DND-41 (cell line): Measurements from ENCODE around the gene CCNYL1.
A peak's percentile ranks its signal among the peaks of the same experiment; 100 is the strongest.

Experiments
- ATAC-seq: fragments of 200-7000 bp; cut with Tn5 transposase; 3 replicates; pipeline ENCODE4 v1.9.1; 2021; ENCODE audit warnings: low read depth; ENCODE audit not compliant: insufficient read depth
- DNase-seq: peaks from one replicate; pipeline ENCODE4 v3.0.0-alpha.2; 2020
- H2AFZ ChIP-seq: 2 replicates; pipeline ENCODE4 v1.6.0; 2012; ENCODE audit warnings: low read depth, low read length
- H3K27ac ChIP-seq: 2 replicates; pipeline ENCODE4 v1.5.1; 2012; ENCODE audit warnings: low read length, inconsistent platforms
- H3K27me3 ChIP-seq: fragments of 200-600 bp; sonication (generic); 2 replicates; pipeline ENCODE4 v1.6.0; 2012; ENCODE audit warnings: low read length, mild to moderate bottlenecking, inconsistent platforms; ENCODE audit not compliant: insufficient read depth, poor library complexity
- H3K36me3 ChIP-seq: 2 replicates; pipeline ENCODE4 v1.5.1; 2012; ENCODE audit warnings: low read length, inconsistent platforms; ENCODE audit not compliant: insufficient read depth
- H3K4me1 ChIP-seq: 2 replicates; pipeline ENCODE4 v1.5.1; 2012; ENCODE audit warnings: mild to moderate bottlenecking, low read length; ENCODE audit not compliant: insufficient read depth
- H3K4me2 ChIP-seq: 2 replicates; pipeline ENCODE4 v1.6.0; 2012; ENCODE audit warnings: mild to moderate bottlenecking, moderate library complexity, low read length, inconsistent platforms; ENCODE audit not compliant: insufficient read depth
- H3K4me3 ChIP-seq, 2 experiments: fragments of 200-600 bp in 1 of 2; shearing (Covaris generic) in 1 of 2; 2 replicates each; pipeline ENCODE4 v1.5.1; 2012 to 2016; ENCODE audit warnings: inconsistent platforms in 2 of 2, low read length in 2 of 2, mild to moderate bottlenecking in 2 of 2, low read depth in 1 of 2, moderate library complexity in 1 of 2
- H3K79me2 ChIP-seq: 2 replicates; pipeline ENCODE4 v1.6.0; 2012; ENCODE audit warnings: low read length, inconsistent platforms; ENCODE audit not compliant: insufficient read depth
- H3K9ac ChIP-seq: 2 replicates; pipeline ENCODE4 v1.6.0; 2012; ENCODE audit warnings: low read depth, mild to moderate bottlenecking, inconsistent platforms, low read length, moderate library complexity
- H3K9me3 ChIP-seq: 2 replicates; pipeline ENCODE4 v1.5.1; 2012; ENCODE audit warnings: low read length, moderate library complexity, mild to moderate bottlenecking, inconsistent platforms; ENCODE audit not compliant: insufficient read depth, severe bottlenecking
- H4K20me1 ChIP-seq: 2 replicates; pipeline ENCODE4 v1.6.0; 2012; ENCODE audit warnings: low read length; ENCODE audit not compliant: insufficient read depth
- EZH2 ChIP-seq: IDR thresholded peaks from 3 replicates; pipeline ENCODE4 v1.6.1; 2012; ENCODE audit warnings: borderline replicate concordance, low read depth, mild to moderate bottlenecking, moderate library complexity, low read length, inconsistent platforms; ENCODE audit not compliant: severe bottlenecking
- TF ChIP-seq, protein P1 (sequence below): IDR thresholded peaks from 2 replicates; pipeline ENCODE4 v1.5.1; 2012; ENCODE audit warnings: borderline replicate concordance, low read length, moderate library complexity, mild to moderate bottlenecking; ENCODE audit not compliant: poor library complexity, severe bottlenecking; ENCODE audit errors: extremely low read depth

The CCNYL1 gene

DNA sequence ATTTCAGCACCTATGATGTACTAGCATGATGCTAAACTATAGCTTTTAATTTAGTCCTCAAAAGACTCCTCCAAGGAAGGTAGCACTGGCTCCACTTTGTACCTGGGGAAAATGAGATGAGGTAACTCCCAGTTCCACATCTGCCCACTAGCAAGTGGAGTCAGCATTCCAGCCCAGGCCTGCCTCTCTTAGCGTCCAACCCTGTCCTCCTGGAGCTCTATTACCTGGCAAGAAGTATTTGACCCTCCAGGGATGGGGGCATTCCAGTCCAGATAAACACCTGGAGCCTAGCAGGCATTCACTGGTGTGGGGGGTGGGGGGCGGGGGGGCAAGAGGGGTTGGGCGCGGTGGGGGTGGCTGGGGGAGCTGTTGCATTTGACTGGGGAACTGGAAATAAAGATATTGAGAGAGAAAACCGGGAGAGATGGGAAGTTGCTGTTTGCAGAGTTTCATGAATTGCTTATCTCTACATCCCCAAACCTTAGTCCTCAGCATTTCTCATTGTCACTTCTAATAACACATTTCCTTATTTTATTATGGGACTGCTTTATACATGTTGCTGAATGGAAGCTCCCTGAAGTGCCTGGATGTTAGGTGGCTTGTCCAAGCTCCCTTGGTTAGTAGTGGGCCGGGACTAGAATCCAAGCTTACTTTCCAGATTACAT is 80.3 kb downstream of the CCNYL1 start:
- Histone ChIP-seq H3K4me2 (no peak overlapping the region), H3K9me3 (no peaks in the 10 kb centered on the region), H3K27ac (no peak overlapping the region), H3K4me3 (no peak overlapping the region), H3K79me2 (no peaks in the 10 kb centered on the region), H3K36me3 (no peaks in the 10 kb centered on the region), H2AFZ (no peak overlapping the region), H3K27me3 (no peaks in the 10 kb centered on the region), H4K20me1 (no peaks in the 10 kb centered on the region), H3K9ac (no peak overlapping the region), H3K4me1 (peaks cover 5% of the 10 kb centered on the region; the same call in 1 of the 2 replicates)
- DNase-seq (no peak), ATAC-seq (no peak)
- TF ChIP-seq, protein P1, sequence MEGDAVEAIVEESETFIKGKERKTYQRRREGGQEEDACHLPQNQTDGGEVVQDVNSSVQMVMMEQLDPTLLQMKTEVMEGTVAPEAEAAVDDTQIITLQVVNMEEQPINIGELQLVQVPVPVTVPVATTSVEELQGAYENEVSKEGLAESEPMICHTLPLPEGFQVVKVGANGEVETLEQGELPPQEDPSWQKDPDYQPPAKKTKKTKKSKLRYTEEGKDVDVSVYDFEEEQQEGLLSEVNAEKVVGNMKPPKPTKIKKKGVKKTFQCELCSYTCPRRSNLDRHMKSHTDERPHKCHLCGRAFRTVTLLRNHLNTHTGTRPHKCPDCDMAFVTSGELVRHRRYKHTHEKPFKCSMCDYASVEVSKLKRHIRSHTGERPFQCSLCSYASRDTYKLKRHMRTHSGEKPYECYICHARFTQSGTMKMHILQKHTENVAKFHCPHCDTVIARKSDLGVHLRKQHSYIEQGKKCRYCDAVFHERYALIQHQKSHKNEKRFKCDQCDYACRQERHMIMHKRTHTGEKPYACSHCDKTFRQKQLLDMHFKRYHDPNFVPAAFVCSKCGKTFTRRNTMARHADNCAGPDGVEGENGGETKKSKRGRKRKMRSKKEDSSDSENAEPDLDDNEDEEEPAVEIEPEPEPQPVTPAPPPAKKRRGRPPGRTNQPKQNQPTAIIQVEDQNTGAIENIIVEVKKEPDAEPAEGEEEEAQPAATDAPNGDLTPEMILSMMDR, result no peak
- TF ChIP-seq EZH2, result no peak

DNA sequence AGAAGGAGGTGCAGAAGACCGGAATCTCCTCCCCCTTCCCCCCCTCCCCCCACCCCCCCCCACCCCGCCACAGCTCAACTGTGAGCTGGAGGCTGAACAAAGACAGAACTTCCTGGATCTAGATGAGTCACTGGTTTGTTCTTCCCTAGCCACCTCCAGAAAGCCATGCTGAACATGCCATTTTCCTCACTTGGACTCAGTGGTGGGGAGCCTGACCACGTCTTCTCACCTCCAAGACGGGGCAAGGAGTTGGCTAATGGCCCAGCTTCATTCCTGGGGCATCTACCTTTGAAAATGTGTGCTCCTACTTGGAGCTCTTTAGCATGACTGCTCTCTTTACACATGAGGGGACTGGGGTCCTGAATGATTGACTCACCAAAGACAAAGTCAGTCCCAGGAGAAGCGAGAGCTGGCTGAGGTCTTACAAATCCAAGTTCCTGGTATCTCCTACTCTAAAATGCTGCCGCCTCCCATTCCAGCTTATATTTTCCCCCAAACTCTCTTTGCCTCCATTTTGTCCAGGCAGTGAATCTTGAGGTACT is 80.9 kb downstream of the CCNYL1 start:
- no peak for DNase-seq
- Histone ChIP-seq H3K27ac (no peak overlapping the region), H3K9me3 (no peaks in the 10 kb centered on the region), H3K9ac (no peak overlapping the region), H4K20me1 (no peaks in the 10 kb centered on the region), H3K27me3 (no peaks in the 10 kb centered on the region), H3K4me2 (no peak overlapping the region), H2AFZ (peak overlapping the region; percentile 48), H3K79me2 (no peaks in the 10 kb centered on the region), H3K4me3 (no peak overlapping the region), H3K4me1 (peaks cover 5% of the 10 kb centered on the region; the same call in 1 of the 2 replicates), H3K36me3 (no peaks in the 10 kb centered on the region)
- TF ChIP-seq, protein P1, result no peak
- TF ChIP-seq EZH2, result no peak
- peak; percentile 64 for ATAC-seq

- no peaks in the 10 kb centered on the region for H3K9me3 ChIP-seq
- no peak overlapping the region for H2AFZ ChIP-seq
- no peak overlapping the region for H3K4me2 ChIP-seq
- no peak overlapping the region for H3K9ac ChIP-seq
- no peaks in the 10 kb centered on the region for H3K27me3 ChIP-seq
- no peaks in the 10 kb centered on the region for H3K36me3 ChIP-seq
- no peaks in the 10 kb centered on the region for H4K20me1 ChIP-seq
- ATAC-seq (no peak), DNase-seq (no peak)
- peaks cover 5% of the 10 kb centered on the region; the same call in 1 of the 2 replicates for H3K4me1 ChIP-seq
- H3K27ac ChIP-seq, result no peak overlapping the region
- no peaks in the 10 kb centered on the region for H3K79me2 ChIP-seq
- TF ChIP-seq, protein P1, result no peak
- no peak for TF ChIP-seq EZH2
- no peak overlapping the region for H3K4me3 ChIP-seq
Observed at GRCh38 chr2:207796585-207797350, 85.3 kb downstream of the CCNYL1 start.
